Sciatic nerve (tissue), 2 donors: Measurements from ENCODE around the gene C2CD2. TPM values are rescaled to one million over a fixed set of nuclear protein-coding genes. Genes with fewer than 3 reads are reported as not detected.

Experiments
- ATAC-seq: fragments of 200-7000 bp; cut with Tn5 transposase; one replicate; pipeline ENCODE4 v1.9.1; 2020; ENCODE audit warnings: mild to moderate bottlenecking, moderate library complexity
- DNase-seq: peaks from one replicate; pipeline ENCODE4 v3.0.0-alpha.2; 2020; ENCODE audit warnings: low spot score
- intact Hi-C: fragments of 100-400 bp; cut with DNase I; formaldehyde crosslinking; loops from one replicate; pipeline ENCODE4 v1.14.2; 2022
- total RNA-seq: library from RNA; stranded (reverse); fragmentation: NEBNext Ultra II Directional; extraction: Animal tissue kit (Norgen Biotek cat#: 25700); gene quantifications from one replicate; pipeline ENCODE4 v1.2.1, GENCODE V29; 2021
- donor health status: DM: no; HTN: no; CAD: no.
- donor health status: DM: no; HTN: no; CAD: no.

The C2CD2 gene
- total RNA-seq, 1 donor from 2014 or later, result 60.9 TPM

DNA sequence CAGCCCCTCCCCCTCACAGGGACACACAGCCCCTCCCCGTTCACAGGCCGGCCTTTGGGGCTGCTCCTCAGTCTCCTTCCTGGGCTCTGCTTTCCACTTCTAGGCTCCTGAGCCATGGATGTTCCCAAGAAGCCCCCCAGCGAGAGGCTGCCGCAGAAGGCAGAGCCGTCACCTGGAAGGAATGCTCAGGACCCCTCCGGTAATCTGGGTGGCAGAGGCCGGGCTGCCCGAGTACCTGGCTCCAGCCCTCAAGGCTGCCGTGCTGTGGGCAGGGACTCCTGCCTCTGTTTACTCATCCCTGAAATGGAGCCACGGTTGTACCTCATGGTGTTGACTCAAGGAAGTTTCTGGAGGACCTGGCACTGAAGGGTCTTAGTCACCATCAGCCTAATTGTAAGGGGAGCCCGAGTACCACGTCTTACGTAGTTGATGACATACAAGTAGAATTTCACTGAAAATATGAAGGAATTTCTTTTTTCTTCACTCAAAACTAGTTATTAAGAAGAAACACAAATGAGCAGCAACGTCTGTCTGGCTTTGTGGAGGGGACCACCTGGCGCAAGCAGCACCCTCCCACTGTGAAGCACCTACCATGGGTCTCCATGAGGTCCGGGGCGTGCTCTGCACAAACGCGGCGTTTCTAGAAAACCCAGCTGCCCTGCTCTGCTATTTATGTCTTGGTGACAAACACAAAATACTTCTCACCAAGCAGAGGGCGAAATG, 108.3 kb downstream of the C2CD2 start:
- no peak for DNase-seq
- ATAC-seq, result no peak
- intact Hi-C loops, result no loop called here

DNA sequence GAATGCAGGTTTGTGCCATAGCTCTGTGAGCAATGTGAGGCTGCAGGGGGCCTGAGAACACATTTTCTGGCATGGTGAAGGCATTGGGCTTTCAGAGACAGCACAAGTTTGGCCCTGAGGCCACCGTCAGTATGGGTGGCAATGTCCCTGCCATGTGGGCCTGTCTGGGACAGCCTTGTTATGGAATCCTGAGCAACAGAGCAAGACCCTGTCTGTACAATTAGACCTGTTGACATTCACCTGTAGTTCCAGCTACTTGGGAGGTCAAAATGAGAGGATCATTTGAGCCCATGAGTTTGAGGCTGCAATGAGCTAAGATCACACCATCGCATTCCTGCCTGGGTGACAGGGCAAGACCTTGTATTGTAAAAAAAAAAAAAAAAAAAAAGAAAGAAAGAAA, 110.2 kb downstream of the C2CD2 start:
- ATAC-seq, result no peak
- intact Hi-C loops, result no loop called here
- no peak for DNase-seq

DNA sequence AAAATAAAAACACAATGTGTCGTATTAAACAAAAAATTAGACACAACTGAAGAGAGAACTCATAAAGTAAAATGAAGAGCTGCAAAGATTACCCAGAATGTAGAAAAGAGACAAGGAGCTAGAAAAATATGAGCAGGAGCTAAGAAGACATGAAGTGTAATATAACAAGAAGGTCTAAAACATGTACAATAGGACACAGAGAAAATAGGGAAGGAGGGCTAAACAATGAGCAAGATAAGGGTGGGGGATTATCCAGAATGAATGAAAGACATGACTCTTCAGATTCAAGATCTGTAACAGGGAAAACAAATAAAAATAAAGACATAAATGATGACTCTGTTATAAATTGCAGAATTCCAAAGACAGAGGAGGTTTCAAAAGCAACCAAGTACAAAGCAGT, 112.9 kb downstream of the C2CD2 start:
- DNase-seq (no peak), ATAC-seq (no peak)
- intact Hi-C loops, result no loop called here

DNA sequence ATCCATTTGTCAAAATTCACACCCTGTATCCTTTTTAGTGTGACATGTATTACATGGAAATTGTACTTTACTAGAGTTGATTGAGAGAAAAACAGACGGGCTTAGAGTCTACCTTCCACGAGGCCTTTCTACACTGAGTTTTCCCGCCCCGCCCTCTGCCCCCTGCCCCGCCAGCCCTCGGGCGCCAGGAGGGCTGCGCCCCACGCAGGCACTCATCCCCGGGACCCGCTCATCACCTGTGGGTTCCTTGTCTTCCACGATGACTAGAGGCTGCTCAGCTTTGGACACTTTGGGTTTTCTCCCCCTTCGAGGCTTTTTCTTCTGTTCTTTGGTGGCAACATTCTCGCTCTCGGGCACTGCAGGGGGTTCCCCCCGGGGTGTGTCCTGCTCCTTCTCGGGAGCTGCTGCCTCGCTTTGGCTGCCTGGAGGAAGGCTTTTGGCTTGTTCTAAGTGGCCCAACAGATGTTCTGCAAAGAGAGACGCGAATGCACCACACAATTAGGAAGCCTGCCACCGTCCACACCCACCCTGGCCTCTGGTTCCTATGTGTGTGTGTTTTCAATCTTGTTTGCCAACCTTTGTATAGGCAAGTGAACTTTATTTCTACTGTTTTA, 114.3 kb downstream of the C2CD2 start:
- ATAC-seq (no peak), DNase-seq (no peak)
- intact Hi-C loops, result no loop called here

DNA sequence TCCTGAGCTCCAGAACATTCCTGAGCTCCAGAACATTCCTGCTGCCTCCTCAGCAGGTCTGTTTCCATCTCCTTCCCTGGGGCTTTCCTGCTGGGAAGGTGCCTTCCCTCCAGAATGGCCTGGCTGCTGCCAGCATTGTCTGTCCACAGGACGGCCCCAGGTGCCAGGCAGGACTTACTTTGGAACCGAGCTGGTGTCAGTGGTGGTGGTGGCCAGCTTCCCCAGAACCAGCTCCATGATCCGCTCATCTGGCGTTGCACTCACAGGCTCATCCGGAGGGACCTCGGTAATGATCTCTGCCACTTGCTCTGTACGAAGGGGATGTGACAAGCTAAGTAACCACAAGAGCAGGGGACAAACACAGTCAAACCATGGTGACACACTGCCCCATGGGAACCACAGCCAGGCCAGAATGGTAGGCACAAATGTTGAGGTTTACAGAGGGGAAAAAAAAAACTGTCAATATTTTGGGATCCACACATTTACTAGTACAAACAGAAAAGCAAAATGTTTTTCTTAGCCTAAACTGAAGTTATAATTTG, 116.0 kb downstream of the C2CD2 start:
- ATAC-seq (no peak), DNase-seq (peak; percentile 36)
- intact Hi-C loops, result no loop called here

DNA sequence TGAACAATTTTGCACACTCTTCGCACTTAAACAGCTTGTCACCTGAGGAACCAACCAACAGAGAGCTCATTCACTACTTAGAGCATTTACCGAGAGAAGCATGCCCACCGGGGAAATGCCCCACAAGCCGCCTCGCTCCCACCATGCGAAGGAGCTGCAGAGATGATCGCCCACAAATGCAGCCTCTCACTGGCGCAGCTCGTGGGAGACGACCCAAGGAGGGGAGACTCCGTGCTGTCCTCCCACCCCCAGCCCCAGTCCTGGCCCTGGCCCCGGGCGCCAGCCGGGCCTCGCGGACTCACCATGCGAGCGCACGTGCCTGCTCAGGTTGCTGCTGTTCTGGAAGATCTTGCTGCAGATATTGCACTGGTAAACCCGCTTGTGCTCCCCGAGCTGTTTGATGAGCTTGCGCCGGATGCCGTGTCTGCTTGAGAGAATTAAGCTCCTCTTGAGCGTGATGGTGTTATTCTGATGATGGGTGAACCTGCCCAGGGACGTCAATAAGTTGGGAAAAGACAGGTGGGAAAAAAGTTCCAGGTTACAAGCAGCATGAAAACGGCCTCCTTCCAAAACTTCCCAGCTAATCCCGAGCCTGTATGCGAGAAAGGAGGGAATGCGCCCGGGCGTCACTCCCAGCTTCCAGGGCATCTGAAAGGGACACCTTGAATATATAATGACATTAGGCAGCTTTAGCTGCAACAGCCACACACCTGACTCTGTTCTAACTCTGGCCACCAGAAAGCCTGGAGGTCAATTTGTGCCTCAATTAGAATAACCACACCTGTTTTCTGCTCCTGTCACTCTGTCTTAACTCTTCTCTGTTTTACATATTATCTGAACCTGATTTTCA, 117.4 kb downstream of the C2CD2 start:
- intact Hi-C loops, result no loop called here
- DNase-seq (peak; percentile 51), ATAC-seq (no peak)

DNA sequence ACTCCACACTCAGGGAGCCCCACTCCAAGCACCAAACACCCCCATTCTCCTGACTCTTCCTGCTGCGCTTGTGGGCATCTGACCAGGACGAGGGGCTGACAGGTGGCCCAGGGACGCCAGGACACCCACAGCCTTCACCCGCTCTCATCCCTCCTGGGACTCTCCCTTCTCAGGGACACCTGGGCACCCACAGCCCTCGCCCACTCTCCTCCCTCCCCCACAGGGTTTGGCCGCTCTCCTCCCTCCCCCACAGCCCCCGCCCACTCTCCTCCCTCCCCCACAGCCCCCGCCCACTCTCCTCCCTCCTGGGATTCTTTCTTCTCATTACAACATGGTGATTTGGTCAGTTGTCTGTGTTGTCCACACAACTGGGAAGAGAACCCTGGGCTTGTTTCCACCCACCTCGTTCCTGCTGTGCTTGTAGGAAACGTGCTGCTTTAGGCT, 118.1 kb downstream of the C2CD2 start:
- no peak for ATAC-seq
- intact Hi-C loops, result no loop called here
- DNase-seq, result peak; percentile 51

Other genes with a start within 250 kb of the C2CD2 start
- 0.09 TPM for gene RIPK4, start 187.0 kb downstream of the C2CD2 start, total RNA-seq
- gene PRDM15, start 74.7 kb downstream of the C2CD2 start, total RNA-seq, result 10.0 TPM
- gene ZBTB21, start 56.3 kb upstream of the C2CD2 start, total RNA-seq, result 27.3 TPM
- not detected for gene UMODL1, start 117.3 kb upstream of the C2CD2 start, total RNA-seq